Measurements from ENCODE around the gene FGG. TPM values are rescaled to one million over a fixed set of nuclear protein-coding genes. Genes with fewer than 3 reads are reported as not detected.

The FGG gene
- total and polyA plus RNA-seq, 8 donors, result 1.2 to 384 (median 6.7) TPM; not detected in 4

DNA sequence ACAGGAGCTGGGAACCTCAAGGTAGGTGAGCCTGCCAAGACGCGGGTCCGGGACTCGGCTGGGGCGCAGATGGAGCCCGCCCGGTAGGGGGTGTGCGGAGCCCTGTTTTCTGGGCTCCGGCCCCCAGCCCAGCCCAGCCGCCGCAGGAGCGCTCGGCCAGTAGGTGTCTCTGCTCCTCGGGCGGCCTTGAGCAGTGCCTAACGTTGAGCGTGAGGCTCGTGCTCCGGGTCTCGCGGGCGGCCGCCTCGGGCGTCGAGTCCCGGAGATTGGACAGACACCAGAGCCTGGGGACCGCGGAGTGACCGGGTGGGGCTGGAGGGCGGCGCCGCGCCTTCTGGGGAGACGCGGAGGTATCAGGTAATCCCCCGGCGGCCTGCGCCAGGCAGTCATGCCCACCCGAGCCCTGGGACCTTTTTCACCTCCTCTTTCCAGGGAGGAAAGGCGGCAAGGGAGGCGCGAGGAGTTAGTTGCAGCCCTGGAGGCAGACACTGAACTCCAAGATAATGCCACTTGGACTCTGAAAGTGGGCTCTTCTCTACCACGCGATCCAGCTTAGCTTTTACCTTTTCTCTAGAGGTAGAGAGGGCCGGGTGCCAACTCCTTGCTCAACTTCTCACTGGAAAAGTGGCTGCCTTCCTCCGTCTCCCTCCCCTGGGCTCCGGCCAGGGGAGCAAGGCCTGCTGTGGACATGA is 14.5 kb upstream of the FGG start:
- no peak overlapping the region for H3K27ac ChIP-seq
- H3K4me1 ChIP-seq, result peaks cover 0 to 9% of the 10 kb centered on the region in 2 donors
- TF ChIP-seq, protein P1, sequence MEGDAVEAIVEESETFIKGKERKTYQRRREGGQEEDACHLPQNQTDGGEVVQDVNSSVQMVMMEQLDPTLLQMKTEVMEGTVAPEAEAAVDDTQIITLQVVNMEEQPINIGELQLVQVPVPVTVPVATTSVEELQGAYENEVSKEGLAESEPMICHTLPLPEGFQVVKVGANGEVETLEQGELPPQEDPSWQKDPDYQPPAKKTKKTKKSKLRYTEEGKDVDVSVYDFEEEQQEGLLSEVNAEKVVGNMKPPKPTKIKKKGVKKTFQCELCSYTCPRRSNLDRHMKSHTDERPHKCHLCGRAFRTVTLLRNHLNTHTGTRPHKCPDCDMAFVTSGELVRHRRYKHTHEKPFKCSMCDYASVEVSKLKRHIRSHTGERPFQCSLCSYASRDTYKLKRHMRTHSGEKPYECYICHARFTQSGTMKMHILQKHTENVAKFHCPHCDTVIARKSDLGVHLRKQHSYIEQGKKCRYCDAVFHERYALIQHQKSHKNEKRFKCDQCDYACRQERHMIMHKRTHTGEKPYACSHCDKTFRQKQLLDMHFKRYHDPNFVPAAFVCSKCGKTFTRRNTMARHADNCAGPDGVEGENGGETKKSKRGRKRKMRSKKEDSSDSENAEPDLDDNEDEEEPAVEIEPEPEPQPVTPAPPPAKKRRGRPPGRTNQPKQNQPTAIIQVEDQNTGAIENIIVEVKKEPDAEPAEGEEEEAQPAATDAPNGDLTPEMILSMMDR (IDR thresholded peaks at IDR 0.05), result peak in 1 of 2 donors; percentile 35
- DNase-seq (peak; percentile 26 to 89 (median 65)), ATAC-seq (peak; percentile 96)
- intact Hi-C loops (cut with DNase I), result no loop called here
- H3K36me3 ChIP-seq, result no peaks in the 10 kb centered on the region
- H3K27me3 ChIP-seq, result peaks cover 0 to 54% of the 10 kb centered on the region in 2 donors
- no peaks in the 10 kb centered on the region for H3K9me3 ChIP-seq
- peak overlapping the region; percentile 17 to 24 for H3K4me3 ChIP-seq

DNA sequence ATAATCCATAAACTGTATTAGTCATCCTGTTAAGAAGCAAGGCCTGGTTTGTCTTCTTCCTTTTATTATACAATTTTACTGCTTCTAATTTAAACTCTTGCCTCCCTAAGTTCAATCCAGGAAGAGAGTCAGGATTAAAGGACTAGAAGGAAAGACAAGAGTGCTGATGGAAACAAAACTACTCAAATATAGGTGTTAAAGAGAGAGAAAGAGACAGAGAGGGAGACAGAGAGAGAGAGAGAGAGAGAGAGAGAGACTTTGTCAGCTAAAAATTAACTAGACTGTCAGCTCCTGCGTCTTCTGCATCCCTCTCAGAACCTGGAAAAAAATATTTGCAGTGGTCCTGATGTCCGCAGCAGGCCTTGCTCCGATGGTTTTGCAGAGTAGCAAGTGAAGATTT is 13.5 kb upstream of the FGG start:
- Histone ChIP-seq H3K36me3 (no peaks in the 10 kb centered on the region), H3K4me1 (peaks cover 0 to 9% of the 10 kb centered on the region in 2 donors), H3K27ac (no peak overlapping the region), H3K4me3 (no peak overlapping the region), H3K27me3 (peaks cover 0 to 51% of the 10 kb centered on the region in 2 donors), H3K9me3 (no peaks in the 10 kb centered on the region)
- no peak for DNase-seq
- intact Hi-C loops (cut with DNase I), result no loop called here
- ATAC-seq, result no peak
- TF ChIP-seq, protein P1 (IDR thresholded peaks at IDR 0.05), result no peak

DNA sequence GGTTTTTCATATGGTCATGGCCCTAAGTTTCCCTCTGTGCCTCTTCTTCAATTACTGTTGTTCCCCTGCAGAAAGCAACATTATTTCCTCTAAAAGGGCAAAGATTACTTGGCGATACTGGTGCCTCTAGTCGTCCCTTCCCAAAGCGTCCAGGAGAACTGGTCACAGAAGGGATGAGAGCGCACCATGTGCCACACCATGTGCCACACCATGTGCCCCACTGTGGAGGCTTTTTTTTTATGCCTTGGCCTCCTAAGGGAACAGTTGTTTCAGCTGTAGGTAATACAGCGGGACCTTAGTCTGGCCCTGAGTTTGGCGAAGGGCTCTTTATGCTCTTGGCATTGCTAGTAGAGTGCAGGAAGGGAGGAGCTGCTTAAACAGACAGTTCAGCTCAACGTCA is 11.5 kb upstream of the FGG start:
- peaks cover 0 to 34% of the 10 kb centered on the region in 2 donors for H3K27me3 ChIP-seq
- intact Hi-C loops (cut with DNase I), result no loop called here

DNA sequence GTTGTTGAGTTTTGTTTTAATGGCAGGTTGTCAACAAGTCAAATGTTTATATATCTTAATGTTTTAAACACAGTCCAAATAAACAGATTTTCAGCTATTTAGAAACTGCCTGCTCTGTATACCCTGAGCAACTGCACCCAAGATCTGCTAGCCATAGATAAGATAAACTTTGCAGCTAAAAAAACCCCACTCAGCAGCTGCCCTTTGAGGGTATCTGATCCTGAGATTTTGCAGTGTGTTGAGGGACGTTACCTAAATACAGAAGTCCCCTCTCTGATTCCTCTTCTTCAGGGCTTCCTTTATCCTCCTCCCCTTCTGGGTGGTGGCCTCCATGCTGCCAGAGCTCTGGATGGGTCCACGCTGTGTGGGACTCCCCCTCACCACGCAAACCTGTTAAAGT is 11.0 kb upstream of the FGG start:
- DNase-seq (no peak), ATAC-seq (no peak)
- intact Hi-C loops (cut with DNase I), result no loop called here
- H3K27ac ChIP-seq, result no peak overlapping the region
- no peaks in the 10 kb centered on the region for H3K36me3 ChIP-seq
- H3K4me1 ChIP-seq, result peaks cover 0 to 9% of the 10 kb centered on the region in 2 donors
- TF ChIP-seq, protein P1 (IDR thresholded peaks at IDR 0.05), result no peak
- no peak overlapping the region for H3K4me3 ChIP-seq
- peaks cover 0 to 33% of the 10 kb centered on the region in 2 donors for H3K27me3 ChIP-seq
- H3K9me3 ChIP-seq, result no peaks in the 10 kb centered on the region

More for the DNA sequence above, 11.5 kb upstream of the FGG start:
- no peak overlapping the region for H3K4me3 ChIP-seq
- TF ChIP-seq, protein P1 (IDR thresholded peaks at IDR 0.05), result no peak
- H3K27ac ChIP-seq, result no peak overlapping the region
- ATAC-seq (no peak), DNase-seq (no peak)
- H3K36me3 ChIP-seq, result no peaks in the 10 kb centered on the region
- H3K9me3 ChIP-seq, result no peaks in the 10 kb centered on the region
- peaks cover 0 to 9% of the 10 kb centered on the region in 2 donors for H3K4me1 ChIP-seq

DNA sequence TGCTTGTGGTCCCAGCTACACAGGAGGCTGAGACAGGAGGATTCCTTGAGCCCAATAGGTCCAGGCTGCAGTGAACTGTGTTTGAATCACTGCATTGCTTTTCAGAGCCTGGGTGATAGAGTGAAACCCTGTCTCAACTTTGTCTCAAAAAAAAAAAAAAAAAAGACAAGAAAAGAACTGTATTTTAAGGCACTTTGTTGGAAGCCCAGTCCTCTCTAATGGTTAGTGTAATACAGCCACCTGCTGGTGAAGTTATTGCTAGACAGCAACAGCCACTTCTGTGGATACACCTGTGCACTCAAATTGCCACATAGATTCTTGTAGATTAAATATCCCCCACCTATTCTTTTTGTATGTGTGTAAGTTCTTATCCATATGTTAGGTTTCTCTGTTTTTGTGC is 10.1 kb upstream of the FGG start:
- Histone ChIP-seq H3K27me3 (peaks cover 0 to 25% of the 10 kb centered on the region in 2 donors), H3K36me3 (no peaks in the 10 kb centered on the region), H3K27ac (no peak overlapping the region), H3K9me3 (no peaks in the 10 kb centered on the region), H3K4me1 (peaks cover 0 to 9% of the 10 kb centered on the region in 2 donors), H3K4me3 (no peak overlapping the region)
- intact Hi-C loops (cut with DNase I), result no loop called here
- ATAC-seq, result peak; percentile 56
- TF ChIP-seq, protein P1 (IDR thresholded peaks at IDR 0.05), result peak; percentile 22 to 42
- peak in 1 of 4 donors; percentile 39 for DNase-seq
